ENCODE measurements around the gene CCDC57. TPM values are rescaled to one million over a fixed set of nuclear protein-coding genes. Genes with fewer than 3 reads are reported as not detected.
A peak's percentile ranks its signal among the peaks of the same experiment; 100 is the strongest.

The CCDC57 gene
- total RNA-seq, 1 donor from 2014 or later, result 40.7 TPM

DNA sequence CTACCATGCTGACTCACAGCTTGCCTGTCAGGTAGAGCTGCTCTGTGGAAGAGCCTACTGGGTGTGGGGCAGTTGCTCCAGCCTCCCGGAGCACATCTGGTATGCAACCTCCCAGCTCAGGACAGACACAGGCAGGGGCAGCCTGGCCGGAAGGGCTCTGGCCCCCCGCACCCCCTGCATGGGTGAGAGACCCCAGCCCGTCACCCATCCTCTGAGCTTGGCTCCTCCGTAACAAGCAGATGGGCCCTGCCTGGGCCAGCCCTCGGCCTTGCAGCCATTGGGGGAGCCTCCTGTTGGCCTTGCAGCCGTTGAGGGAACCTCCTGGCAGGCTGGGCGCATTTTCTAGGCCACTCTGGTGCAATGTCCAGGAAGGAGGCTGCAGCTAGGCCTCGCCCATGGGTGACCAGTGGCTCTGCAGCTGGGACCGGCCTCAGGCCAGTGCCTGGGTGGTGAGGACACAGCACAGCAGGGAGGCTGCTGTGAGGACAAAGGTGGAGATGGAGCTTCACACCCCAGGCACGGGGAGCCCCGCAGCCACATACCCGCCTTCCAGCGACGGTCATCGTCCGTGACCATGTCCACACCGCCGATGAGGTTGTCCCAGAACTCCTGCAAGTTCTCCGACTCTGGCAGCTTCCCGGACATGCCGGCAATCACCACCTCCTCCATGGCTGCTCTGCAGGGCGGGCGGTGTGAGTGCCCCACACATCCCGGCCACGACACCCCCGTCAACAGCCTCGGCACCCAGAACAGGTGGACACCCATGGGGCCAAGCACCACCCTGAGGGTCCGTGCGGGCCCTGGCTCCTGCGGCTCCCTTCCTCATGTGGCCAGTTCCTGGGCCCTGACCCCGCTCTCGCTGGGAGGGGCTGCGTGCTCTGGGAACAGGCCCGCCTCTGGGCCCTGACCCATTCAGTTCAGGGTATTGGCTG lies 116.6 kb downstream of the CCDC57 start:
- no peak for TF ChIP-seq CTCF (IDR thresholded peaks at IDR 0.05; ENCODE audit: partially characterized antibody, unreplicated experiment)
- H3K36me3 Mint-ChIP-seq (ENCODE audit: unreplicated experiment), result no peaks in the 10 kb centered on the region
- DNase-seq, result no peak
- peaks cover 6% of the 10 kb centered on the region for H3K9me3 Mint-ChIP-seq (ENCODE audit: unreplicated experiment)
- peaks cover 5% of the 10 kb centered on the region for H3K27me3 Mint-ChIP-seq (ENCODE audit: unreplicated experiment)
- peak overlapping the region; percentile 87 for H3K4me3 Mint-ChIP-seq (ENCODE audit: unreplicated experiment)
- peak overlapping the region; percentile 28 for H3K27ac Mint-ChIP-seq (ENCODE audit: unreplicated experiment)
- peaks cover 3% of the 10 kb centered on the region for H3K4me1 Mint-ChIP-seq (ENCODE audit: low read depth, unreplicated experiment)

DNA sequence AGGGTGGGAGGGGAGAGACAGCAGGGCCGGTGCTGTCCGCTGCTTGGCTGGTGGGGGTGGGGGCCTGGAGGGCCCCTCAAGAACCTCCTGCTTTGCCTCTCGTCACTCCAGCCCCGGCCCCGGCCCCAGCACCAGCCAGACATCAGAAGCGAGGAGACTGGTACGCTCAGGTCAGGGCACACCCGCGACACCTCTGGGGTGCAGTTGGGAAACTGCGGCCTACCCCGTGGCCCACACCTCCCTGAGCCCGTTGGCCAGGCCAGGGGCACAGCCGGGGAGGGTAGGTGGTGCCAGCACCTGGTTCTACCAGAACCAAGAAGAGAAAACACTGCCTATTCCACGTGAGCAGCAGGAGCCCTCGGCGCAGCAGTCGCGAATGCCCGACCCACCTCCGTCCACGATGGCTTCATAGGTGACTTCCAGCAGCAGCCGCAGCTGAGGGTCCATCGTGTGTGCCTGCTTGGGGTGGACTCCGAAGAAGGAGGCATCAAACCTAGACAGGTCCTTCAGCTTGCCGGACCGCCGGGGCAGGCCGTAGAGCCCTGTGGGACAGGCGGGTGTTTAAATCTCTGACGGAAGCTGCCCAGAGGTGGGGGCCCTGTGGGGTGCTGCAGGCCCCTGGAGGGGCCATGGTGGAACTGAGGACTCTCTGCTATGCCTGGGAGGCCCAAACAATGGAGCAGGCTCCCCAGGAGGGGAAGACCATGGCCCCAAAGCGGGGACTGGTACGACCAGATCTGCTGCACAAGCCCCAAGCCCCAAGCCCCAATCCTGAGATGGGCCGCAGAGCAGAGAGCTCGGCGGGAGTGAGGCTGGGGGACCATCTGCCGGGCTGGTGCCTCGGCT lies 117.5 kb downstream of the CCDC57 start:
- peak overlapping the region; percentile 87 for H3K4me3 Mint-ChIP-seq (ENCODE audit: unreplicated experiment)
- H3K36me3 Mint-ChIP-seq (ENCODE audit: unreplicated experiment), result no peaks in the 10 kb centered on the region
- H3K27ac Mint-ChIP-seq (ENCODE audit: unreplicated experiment), result no peak overlapping the region
- H3K9me3 Mint-ChIP-seq (ENCODE audit: unreplicated experiment), result peaks cover 6% of the 10 kb centered on the region
- TF ChIP-seq CTCF (IDR thresholded peaks at IDR 0.05; ENCODE audit: partially characterized antibody, unreplicated experiment), result no peak
- H3K4me1 Mint-ChIP-seq (ENCODE audit: low read depth, unreplicated experiment), result peaks cover 3% of the 10 kb centered on the region
- peaks cover 5% of the 10 kb centered on the region for H3K27me3 Mint-ChIP-seq (ENCODE audit: unreplicated experiment)
- DNase-seq, result no peak

DNA sequence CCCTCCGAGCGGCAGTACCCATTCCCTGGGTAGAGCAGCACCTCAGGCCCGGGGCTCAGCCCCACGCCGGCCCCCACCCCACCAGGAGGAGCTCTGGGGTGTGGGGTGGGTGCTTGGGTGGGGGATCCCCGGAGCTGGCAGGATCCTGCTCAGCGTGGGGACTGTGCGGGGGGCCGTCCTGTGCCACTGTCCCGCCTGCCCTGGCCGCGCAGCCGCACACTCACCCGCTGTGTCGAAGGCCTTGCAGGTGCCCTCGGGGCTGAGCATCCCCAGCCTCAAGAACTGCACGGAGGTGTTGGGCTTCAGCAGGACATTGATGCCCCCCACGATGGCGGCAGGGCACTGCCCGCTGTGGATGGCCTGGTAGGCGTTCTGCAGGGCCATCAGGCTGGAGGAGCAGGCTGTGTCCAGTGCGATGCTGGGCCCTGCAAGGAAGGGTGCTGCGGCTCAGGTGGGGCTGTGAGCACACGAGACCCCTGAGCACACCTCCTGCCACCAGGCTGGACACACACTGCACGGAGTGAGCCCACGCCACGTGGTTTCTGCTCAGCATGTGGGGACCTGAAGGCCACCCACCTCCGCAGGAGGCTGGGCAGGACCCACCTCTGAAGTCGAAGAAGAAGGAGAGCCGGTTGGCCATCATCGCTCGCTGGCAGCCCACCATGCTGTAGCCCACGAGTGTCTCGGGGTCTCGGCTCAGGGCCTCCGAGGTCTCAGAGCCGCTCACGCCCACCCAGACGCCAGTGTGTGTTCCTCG lies 119.5 kb downstream of the CCDC57 start:
- Mint-ChIP-seq H3K36me3 (ENCODE audit: unreplicated experiment) (no peaks in the 10 kb centered on the region), H3K4me3 (ENCODE audit: unreplicated experiment) (no peak overlapping the region), H3K27ac (ENCODE audit: unreplicated experiment) (no peak overlapping the region), H3K4me1 (ENCODE audit: low read depth, unreplicated experiment) (peaks cover 3% of the 10 kb centered on the region), H3K27me3 (ENCODE audit: unreplicated experiment) (no peaks in the 10 kb centered on the region), H3K9me3 (ENCODE audit: unreplicated experiment) (no peaks in the 10 kb centered on the region)
- no peak for DNase-seq
- no peak for TF ChIP-seq CTCF (IDR thresholded peaks at IDR 0.05; ENCODE audit: partially characterized antibody, unreplicated experiment)

DNA sequence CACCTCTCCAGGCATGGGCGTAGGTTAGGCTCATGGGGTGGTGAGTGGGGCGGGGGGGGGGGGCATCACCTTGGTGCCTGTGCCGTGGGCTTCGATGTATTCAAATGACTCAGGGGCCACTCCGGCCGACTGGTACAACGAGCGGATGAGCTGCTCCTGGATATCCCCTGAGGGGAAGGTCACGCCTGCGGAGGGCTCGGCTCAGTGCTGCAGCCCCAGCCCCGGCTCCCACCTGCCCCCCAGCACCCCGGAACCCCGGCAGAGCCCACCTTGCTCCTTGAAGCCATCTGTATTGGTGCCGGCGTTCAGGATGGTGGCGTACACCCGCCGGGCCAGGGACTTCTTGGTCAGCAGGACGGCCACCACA lies 120.0 kb downstream of the CCDC57 start:
- no peak for TF ChIP-seq CTCF (IDR thresholded peaks at IDR 0.05; ENCODE audit: partially characterized antibody, unreplicated experiment)
- no peak overlapping the region for H3K27ac Mint-ChIP-seq (ENCODE audit: unreplicated experiment)
- DNase-seq, result peak; percentile 12
- H3K4me3 Mint-ChIP-seq (ENCODE audit: unreplicated experiment), result no peak overlapping the region
- H3K4me1 Mint-ChIP-seq (ENCODE audit: low read depth, unreplicated experiment), result peaks cover 3% of the 10 kb centered on the region
- H3K36me3 Mint-ChIP-seq (ENCODE audit: unreplicated experiment), result no peaks in the 10 kb centered on the region
- no peaks in the 10 kb centered on the region for H3K9me3 Mint-ChIP-seq (ENCODE audit: unreplicated experiment)
- no peaks in the 10 kb centered on the region for H3K27me3 Mint-ChIP-seq (ENCODE audit: unreplicated experiment)
